Large intestine (tissue), 3 donors: ENCODE measurements around the gene GPR89B. TPM values are rescaled to one million over a fixed set of nuclear protein-coding genes. Genes with fewer than 3 reads are reported as not detected.
"Not testable (repeated sequence)": the region's sequence is repeated elsewhere in the genome, so short reads cannot be mapped to it uniquely, and the experiment has no call there.

Experiments
- DNase-seq, 2 donors: peaks; one replicate each; pipeline versions ENCODE4 v3.0.0 to v3.0.0-alpha.2; 2013
- H3K27ac ChIP-seq: one replicate; pipeline ENCODE4 v1.5.1; 2013; ENCODE audit warnings: low read length
- H3K27me3 ChIP-seq: 2 replicates; pipeline ENCODE4 v1.6.1; 2013; ENCODE audit warnings: low read length; ENCODE audit not compliant: control insufficient read depth, insufficient read depth
- H3K36me3 ChIP-seq: 2 replicates; pipeline ENCODE4 v1.6.1; 2013; ENCODE audit warnings: low read length; ENCODE audit not compliant: control insufficient read depth, insufficient read depth
- H3K4me1 ChIP-seq: one replicate; pipeline ENCODE4 v1.6.1; 2013; ENCODE audit warnings: low read length; ENCODE audit not compliant: control insufficient read depth, insufficient read depth
- H3K4me3 ChIP-seq: one replicate; pipeline ENCODE4 v1.5.1; 2013; ENCODE audit warnings: low read length
- H3K9me3 ChIP-seq: one replicate; pipeline ENCODE4 v1.6.1; 2013; ENCODE audit warnings: mild to moderate bottlenecking, low read depth, low read length, moderate library complexity; ENCODE audit not compliant: control insufficient read depth
- WGBS: methylation state at CpG from one replicate; pipeline ENCODE4 v1.1.5; 2013; ENCODE audit warnings: low lambda C conversion rate; ENCODE audit not compliant: insufficient coverage; 5-methylcytosine and 5-hydroxymethylcytosine counted together
- polyA plus RNA-seq: library from polyadenylated mRNA; unstranded; fragments of 120-200 nt; gene quantifications from one replicate; pipeline ENCODE4 v1.2.1, GENCODE V29; 2013

The GPR89B gene
- polyA plus RNA-seq, 1 donor: 41.2 TPM

DNA sequence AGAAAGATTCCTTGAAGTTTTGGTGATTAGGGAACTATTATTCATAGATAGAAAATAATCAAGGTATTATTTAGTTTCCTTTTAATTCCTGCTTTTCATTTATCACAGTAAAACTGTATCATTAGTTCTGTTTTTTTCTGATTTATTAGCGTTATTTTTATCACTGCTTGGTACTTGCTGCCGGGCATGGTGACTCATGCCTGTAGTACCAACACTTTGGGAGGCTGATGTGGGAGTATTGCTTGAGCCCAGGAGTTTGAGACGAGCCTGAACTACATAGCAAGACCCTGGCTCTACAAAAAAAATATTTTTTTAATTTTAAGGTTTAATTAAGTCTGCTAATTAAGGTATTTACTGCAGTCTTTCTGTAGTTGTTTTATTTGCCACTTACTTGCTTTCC is 59.7 kb downstream of the GPR89B start:
- no CpG with 5 or more reads among the region's 3 CpGs for WGBS

DNA sequence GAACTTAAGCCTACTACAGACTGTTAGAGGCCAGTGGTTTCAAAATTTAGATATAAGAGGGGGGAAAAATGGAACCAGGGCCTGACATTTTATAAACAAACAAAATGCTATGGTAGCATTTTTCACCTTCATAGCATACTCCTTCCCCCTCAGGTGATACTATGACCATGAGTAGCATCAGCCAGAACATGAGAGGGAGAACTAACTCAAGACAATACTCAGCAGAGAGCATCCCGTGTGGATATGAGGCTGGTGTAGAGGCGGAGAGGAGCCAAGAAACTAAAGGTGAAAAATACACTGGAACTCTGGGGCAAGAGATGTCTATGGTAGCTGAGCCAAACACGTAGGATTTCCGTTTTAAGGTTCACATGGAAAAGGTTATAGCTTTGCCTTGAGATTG is 64.7 kb downstream of the GPR89B start:
- H3K4me1 ChIP-seq, H3K9me3 ChIP-seq, DNase-seq, H3K36me3 ChIP-seq, H3K27me3 ChIP-seq, H3K4me3 ChIP-seq, H3K27ac ChIP-seq: not testable (repeated sequence)
- no CpG with 5 or more reads among the region's 4 CpGs for WGBS

More for the DNA sequence above, 59.7 kb downstream of the GPR89B start:
- not testable (repeated sequence) for H3K27ac ChIP-seq, H3K36me3 ChIP-seq, H3K4me3 ChIP-seq, H3K4me1 ChIP-seq, H3K27me3 ChIP-seq, DNase-seq, H3K9me3 ChIP-seq

DNA sequence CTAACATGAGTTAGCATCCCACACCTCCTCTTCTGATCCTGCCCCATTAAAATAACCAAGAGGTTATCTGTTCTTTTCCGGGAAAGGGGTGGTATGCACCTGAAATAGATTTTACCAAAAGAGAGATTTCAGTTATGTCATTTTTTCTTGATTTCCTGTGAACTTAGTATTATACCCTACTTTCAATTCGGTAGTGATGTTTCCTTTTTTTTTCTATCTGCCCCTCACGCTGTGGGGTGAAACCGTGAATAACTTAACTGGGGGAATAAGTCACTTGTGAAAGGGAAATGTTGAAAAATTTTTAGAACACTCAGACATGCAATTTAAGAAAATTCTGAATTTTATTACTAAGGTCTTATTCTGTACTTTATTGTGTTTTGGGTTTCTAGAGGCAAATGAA is 65.2 kb downstream of the GPR89B start:
- WGBS: no CpG with 5 or more reads among the region's 4 CpGs
- not testable (repeated sequence) for H3K4me1 ChIP-seq, H3K9me3 ChIP-seq, H3K4me3 ChIP-seq, H3K36me3 ChIP-seq, H3K27me3 ChIP-seq, H3K27ac ChIP-seq, DNase-seq

DNA sequence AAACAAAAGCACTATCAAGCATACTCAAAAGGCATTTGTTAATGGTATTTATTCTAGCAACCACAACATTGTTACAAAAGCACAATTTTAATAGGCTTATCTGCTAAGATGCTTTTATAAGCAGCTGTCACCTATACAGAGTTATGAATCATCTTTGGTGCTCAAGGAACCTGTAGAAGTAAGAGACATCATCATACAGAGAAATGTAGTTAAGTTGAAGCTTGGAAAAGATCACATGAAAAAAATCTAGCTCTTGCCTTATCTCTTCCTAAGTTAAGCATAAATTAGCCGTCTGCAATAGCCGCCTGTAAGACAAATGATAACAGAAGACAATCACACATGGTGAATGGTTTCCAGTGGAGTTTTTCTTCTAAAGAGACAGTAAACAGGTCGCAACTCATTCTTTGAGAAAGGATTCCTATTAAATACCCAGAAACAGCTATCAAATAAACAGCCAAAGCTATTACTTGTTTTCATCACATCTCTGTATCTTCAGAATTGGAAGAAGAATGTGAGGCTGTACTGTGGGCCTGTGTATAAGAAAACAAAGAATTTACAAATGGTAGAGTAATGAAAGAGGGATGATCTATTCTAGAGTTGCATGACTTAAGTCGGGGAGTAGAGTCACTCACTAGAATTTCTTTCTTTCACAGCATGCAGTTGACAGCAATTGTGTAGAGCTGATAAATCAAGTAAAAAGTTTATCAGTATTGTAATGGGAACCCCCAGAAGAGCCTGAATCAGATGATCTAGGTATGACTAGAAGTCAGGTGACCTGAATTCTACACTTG is 65.8 kb downstream of the GPR89B start:
- no CpG with 5 or more reads among the region's 4 CpGs for WGBS
- H3K27me3 ChIP-seq, H3K27ac ChIP-seq: not testable (repeated sequence)

DNA sequence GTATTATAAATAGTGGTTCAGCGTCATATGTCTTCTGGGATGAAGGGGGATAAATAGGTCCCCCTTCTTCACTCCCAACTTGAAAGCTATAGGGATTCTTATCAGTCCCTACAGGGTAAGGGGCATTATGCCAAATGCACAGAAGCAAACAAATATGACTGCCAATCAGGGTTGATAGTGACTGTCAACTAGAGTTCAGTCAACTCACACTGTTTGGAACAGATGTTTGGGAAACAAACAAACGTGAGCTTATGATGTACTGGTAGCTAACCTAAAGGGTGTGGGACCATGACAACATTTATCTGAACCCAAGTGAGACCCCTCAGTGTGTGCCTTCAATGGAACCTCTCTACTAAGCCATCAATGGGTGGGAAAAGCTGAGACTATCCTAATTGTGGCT is 67.9 kb downstream of the GPR89B start:
- DNase-seq, H3K36me3 ChIP-seq, H3K27ac ChIP-seq, H3K4me3 ChIP-seq, H3K9me3 ChIP-seq, H3K27me3 ChIP-seq, H3K4me1 ChIP-seq: not testable (repeated sequence)
- no CpG with 5 or more reads among the region's 2 CpGs for WGBS

More for the DNA sequence above, 65.8 kb downstream of the GPR89B start:
- DNase-seq, H3K36me3 ChIP-seq, H3K4me1 ChIP-seq, H3K9me3 ChIP-seq, H3K4me3 ChIP-seq: not testable (repeated sequence)

DNA sequence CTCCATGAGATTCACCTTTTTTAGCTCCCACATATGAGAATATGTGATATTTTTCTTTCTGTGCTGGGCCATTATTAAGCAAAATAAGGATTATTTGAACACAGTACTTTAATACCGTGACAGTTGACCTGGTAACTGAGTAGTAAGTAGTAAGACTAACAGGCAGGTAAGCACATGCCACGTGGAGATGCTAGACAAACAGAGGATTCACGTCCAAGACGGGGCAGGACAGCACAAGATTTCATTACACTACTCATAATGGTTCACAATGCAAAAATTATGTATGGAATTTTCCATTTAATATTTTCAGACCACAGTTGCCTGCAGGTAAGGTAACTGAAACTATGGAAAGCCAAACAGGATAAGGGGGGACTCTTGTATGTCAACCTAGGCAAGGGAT is 79.5 kb downstream of the GPR89B start:
- H3K9me3 ChIP-seq, H3K36me3 ChIP-seq, H3K4me1 ChIP-seq, DNase-seq, H3K4me3 ChIP-seq, H3K27ac ChIP-seq: not testable (repeated sequence)
- WGBS: no CpG with 5 or more reads among the region's 4 CpGs
- H3K27me3 ChIP-seq: peaks cover 15% of the 10 kb centered on the region

DNA sequence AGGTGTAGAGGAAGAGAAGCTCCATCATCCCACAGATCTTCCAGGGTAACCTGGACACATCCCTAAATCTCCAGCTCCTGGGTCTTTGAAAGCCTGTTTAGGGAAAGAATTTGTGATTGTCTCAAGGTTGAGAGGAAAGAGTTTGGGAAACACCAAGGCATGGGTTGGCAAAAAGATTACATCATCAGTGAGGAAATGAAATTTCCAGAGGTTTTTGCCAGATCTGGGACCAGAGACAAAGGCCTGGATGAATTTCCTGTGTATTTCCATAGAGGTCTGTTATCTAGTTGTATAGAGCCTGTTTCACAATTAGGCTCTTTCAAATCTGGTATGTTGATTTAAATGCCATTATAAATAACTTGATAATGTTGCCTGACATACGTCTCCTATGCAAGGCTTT is 82.3 kb downstream of the GPR89B start:
- Histone ChIP-seq H3K9me3 (peaks cover 3% of the 10 kb centered on the region), H3K4me3 (no peak overlapping the region), H3K4me1 (peaks cover 3% of the 10 kb centered on the region), H3K27ac (no peak overlapping the region), H3K36me3 (no peaks in the 10 kb centered on the region), H3K27me3 (peaks cover 34% of the 10 kb centered on the region)
- 80% methylated on average over 1 of the region's 1 CpG for WGBS
- DNase-seq: no peak

DNA sequence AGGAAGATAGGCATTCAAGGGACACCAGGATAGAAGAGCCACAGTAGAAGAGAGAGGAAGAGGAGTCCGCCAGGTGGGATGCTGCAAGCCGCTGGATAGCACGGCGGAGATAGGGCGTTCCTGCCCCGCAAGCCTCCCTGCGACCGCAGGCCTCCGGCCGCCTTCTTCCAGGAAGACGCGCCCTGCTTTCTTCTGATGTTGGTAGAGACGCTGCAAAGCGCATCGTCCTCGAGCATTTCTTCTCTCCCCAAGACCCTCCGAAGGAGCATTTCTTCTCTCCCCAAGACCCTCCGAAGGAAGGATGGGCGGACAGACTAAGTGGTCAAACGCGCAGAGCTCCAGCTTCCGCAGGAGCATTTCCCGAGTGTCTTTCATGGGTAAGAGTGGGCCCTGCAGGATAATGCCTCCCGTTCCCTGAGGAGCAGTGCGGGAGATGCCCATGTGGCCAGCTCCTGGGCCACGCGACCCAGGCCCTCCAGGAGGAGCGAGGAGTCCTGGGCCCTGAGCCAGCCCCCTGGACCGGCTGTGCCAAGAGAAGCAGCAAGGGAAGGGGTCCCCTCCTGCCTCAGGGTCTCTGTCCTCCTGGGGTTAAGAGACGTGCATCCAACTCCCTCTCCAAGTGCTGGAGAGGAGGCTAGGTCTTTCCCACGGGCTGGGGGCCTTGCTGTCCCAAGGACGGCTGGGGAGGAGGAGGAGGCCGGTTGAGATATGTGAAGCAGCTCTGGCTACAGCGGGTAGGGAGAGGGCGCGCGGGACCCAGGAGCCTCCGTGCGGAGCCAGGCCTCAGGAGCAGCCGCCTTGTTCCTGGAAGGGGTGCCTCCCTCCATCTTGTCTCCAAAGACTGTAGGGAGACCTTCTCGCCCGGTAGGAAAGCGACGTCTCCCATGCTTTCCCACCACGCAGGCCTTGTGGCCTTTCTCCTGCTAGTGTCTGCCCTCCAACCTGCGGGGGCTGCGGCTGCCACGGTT is 85.2 kb downstream of the GPR89B start:
- H3K36me3 ChIP-seq, H3K4me3 ChIP-seq, H3K9me3 ChIP-seq, H3K4me1 ChIP-seq, H3K27ac ChIP-seq: not testable (repeated sequence)
- WGBS: no CpG with 5 or more reads among the region's 48 CpGs
- DNase-seq: peak in 1 of 2 donors; percentile 21
- peaks cover 34% of the 10 kb centered on the region for H3K27me3 ChIP-seq

DNA sequence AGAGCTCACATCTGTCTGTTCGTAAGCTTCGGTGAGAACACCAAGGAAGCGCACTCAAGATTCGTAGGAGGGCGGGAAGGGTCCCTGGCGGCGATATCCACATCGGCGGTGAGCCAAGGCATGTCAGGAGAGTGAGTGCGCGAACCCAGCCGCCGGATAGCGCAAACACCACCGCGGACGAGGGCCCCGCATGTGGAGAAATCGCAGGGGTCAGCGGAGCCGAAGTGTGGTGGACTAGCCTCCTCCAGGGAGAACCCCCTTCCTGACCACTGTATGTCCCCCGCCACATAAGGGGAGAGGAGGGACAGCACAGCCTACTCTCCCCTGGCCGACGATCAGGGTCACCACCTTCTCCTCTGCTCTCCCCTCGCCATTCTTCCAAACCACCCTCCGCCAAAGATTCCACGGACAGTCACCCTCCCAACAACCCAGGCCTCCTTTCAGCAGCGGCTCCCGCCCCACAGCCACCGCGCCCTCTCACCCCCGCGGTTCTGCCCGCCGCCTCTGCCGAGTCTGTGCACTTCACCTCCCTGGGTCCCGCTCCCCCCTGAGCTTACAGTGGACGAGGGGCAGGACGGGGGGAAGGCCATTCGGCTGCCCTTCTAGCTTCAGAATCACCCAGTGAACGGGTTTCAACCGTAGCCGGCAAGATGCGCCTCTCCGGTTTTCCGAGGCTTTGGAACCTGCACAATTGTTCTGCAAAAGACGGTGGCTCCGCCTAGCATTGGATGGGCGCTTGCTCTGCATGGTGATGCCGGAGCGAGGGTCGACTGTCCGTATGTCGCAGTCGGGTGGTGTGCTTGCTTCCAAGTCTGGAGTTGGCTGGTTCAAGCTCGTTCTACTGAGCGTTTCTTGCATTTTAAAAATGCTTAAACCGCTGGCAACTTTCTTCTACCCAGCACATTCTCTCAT is 86.3 kb downstream of the GPR89B start:
- not testable (repeated sequence) for H3K4me3 ChIP-seq, H3K9me3 ChIP-seq
- WGBS: no CpG with 5 or more reads among the region's 58 CpGs

DNA sequence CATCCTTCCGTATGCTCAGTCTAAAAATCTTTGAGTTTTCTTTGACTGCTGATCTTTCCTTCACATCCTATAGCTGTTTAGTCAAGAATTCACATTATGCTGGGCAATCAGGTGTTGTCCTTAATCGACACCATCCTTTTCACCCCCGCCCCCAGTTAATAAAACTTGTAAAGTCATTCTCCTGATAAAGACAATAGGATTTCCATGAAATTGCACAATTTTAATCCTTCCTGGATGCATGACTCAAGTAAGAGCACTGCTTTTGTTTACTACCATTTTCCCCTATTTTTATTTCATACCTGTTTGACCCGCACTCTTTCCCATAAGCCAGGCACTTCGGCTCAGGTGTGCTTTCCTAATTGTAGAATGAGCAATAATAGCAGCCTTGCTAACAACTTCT is 96.7 kb downstream of the GPR89B start:
- H3K4me1 ChIP-seq, DNase-seq, H3K27ac ChIP-seq, H3K27me3 ChIP-seq, H3K9me3 ChIP-seq, H3K36me3 ChIP-seq, H3K4me3 ChIP-seq: not testable (repeated sequence)
- 100% methylated on average over 1 of the region's 5 CpGs for WGBS

More for the DNA sequence above, 86.3 kb downstream of the GPR89B start:
- H3K27me3 ChIP-seq: peaks cover 34% of the 10 kb centered on the region
- DNase-seq, H3K27ac ChIP-seq, H3K36me3 ChIP-seq, H3K4me1 ChIP-seq: not testable (repeated sequence)
